Measurements from ENCODE around the gene GALP. TPM values are rescaled to one million over a fixed set of nuclear protein-coding genes. Genes with fewer than 3 reads are reported as not detected.
"Not testable (repeated sequence)": the region's sequence is repeated elsewhere in the genome, so short reads cannot be mapped to it uniquely, and the experiment has no call there.

The GALP gene
- total RNA-seq, 1 donor from 2014 or later: not detected

GRCh38 chr19:56174550-56174949 lies 1.3 kb upstream of the GALP start:
- no peak for DNase-seq (ENCODE audit: low spot score)
- intact Hi-C loops (cut with DNase I): no loop called here

- DNase-seq (ENCODE audit: low spot score); intact Hi-C loops (cut with DNase I): not testable (repeated sequence)
Measured at GRCh38 chr19:56176310-56176709, 502 bp downstream of the GALP start.

- DNase-seq (ENCODE audit: low spot score): no peak
- intact Hi-C loops (cut with DNase I): no loop called here
Measured at GRCh38 chr19:56176881-56177280, 1.1 kb downstream of the GALP start.

- no peak for DNase-seq (ENCODE audit: low spot score)
- intact Hi-C loops (cut with DNase I): no loop called here
Measured at GRCh38 chr19:56177564-56178243, 1.9 kb downstream of the GALP start.

- DNase-seq (ENCODE audit: low spot score): no peak
- intact Hi-C loops (cut with DNase I): no loop called here
Measured at GRCh38 chr19:56189785-56190184, 14.0 kb downstream of the GALP start.

- DNase-seq (ENCODE audit: low spot score): no peak
- intact Hi-C loops (cut with DNase I): no loop called here
Measured at GRCh38 chr19:56191115-56191514, 15.3 kb downstream of the GALP start.

- intact Hi-C loops (cut with DNase I): no loop called here
- DNase-seq (ENCODE audit: low spot score): no peak
Measured at GRCh38 chr19:56191711-56192110, 15.9 kb downstream of the GALP start.

- intact Hi-C loops (cut with DNase I): no loop called here
- DNase-seq (ENCODE audit: low spot score): no peak
Measured at GRCh38 chr19:56193981-56194640, 18.3 kb downstream of the GALP start.

- DNase-seq (ENCODE audit: low spot score); intact Hi-C loops (cut with DNase I): not testable (repeated sequence)
Measured at GRCh38 chr19:56197646-56198045, 21.8 kb downstream of the GALP start, which contains the start of gene ZSCAN5B. TSS of gene ZSCAN5B (minus strand) at chr19:56197783. CDS start at chr19:56193052, 4,731 bp downstream.

- intact Hi-C loops (cut with DNase I): no loop called here
- DNase-seq (ENCODE audit: low spot score): no peak
Measured at GRCh38 chr19:56199687-56200086, 23.9 kb downstream of the GALP start.

GRCh38 chr19:56201973-56202372 lies 26.2 kb downstream of the GALP start, which contains the start of gene ZSCAN5C:
TSS of gene ZSCAN5C (plus strand) at chr19:56202273. CDS start at chr19:56205914, 3,641 bp downstream.
- intact Hi-C loops (cut with DNase I): no loop called here
- DNase-seq (ENCODE audit: low spot score): no peak

GRCh38 chr19:56207581-56207980 lies 31.8 kb downstream of the GALP start:
- DNase-seq (ENCODE audit: low spot score); intact Hi-C loops (cut with DNase I): not testable (repeated sequence)

- no peak for DNase-seq (ENCODE audit: low spot score)
- intact Hi-C loops (cut with DNase I): no loop called here
Measured at GRCh38 chr19:56209091-56209490, 33.3 kb downstream of the GALP start.

- intact Hi-C loops (cut with DNase I); DNase-seq (ENCODE audit: low spot score): not testable (repeated sequence)
Measured at GRCh38 chr19:56210036-56210435, 34.2 kb downstream of the GALP start.

GRCh38 chr19:56211718-56212117 lies 35.9 kb downstream of the GALP start:
- intact Hi-C loops (cut with DNase I): no loop called here
- no peak for DNase-seq (ENCODE audit: low spot score)

GRCh38 chr19:56217039-56217949 lies 41.5 kb downstream of the GALP start:
- intact Hi-C loops (cut with DNase I): no loop called here
- DNase-seq (ENCODE audit: low spot score): no peak

- intact Hi-C loops (cut with DNase I): no loop called here
- DNase-seq (ENCODE audit: low spot score): no peak
Measured at GRCh38 chr19:56218961-56219360, 43.2 kb downstream of the GALP start.

- DNase-seq (ENCODE audit: low spot score); intact Hi-C loops (cut with DNase I): not testable (repeated sequence)
Measured at GRCh38 chr19:56221442-56221841, 45.6 kb downstream of the GALP start.

- no peak for DNase-seq (ENCODE audit: low spot score)
- intact Hi-C loops (cut with DNase I): no loop called here
Measured at GRCh38 chr19:56221851-56222250, 46.0 kb downstream of the GALP start.

- intact Hi-C loops (cut with DNase I): no loop called here
Measured at GRCh38 chr19:56222901-56223300, 47.1 kb downstream of the GALP start.

More at GRCh38 chr19:56222901-56223300, 47.1 kb downstream of the GALP start:
- no peak for DNase-seq (ENCODE audit: low spot score)
